Measurements from ENCODE around the gene LRCH1. TPM values are rescaled to one million over a fixed set of nuclear protein-coding genes. Genes with fewer than 3 reads are reported as not detected.

LRCH1 gene
- total and polyA plus RNA-seq, 2 experiments from 2014 or later = 4.7 to 5.0 TPM

DNA sequence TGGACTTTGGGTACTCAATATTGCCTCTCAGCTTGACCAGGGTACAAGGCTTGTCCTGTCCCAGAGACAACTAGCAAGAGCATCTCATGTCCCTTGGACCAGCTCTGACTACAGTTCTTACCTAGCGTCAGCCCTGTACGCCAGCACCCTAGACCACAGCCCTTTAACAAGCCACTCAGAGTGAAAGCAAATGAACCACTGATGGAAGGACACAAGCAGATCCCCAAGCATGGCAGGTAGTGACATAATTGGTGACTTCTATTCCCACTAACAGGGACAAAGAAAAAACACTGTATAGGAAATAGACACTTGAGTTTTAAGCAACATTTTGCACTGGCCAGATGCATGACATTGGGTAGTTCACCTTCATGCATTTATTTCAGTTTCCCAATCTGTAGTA lies 8.8 kb upstream of the LRCH1 start:
- Histone ChIP-seq H3K79me2 (ENCODE audit: insufficient read depth) (no peaks in the 10 kb centered on the region), H3K9me2 (ENCODE audit: insufficient read depth) (no peaks in the 10 kb centered on the region), H3K9me3 (ENCODE audit: low read depth) (no peaks in the 10 kb centered on the region), H3F3A (ENCODE audit: insufficient read depth) (no peaks in the 10 kb centered on the region), H3K27ac (no peak overlapping the region), H4K20me1 (ENCODE audit: insufficient read depth) (no peaks in the 10 kb centered on the region), H3K36me3 (ENCODE audit: low read depth) (no peaks in the 10 kb centered on the region), H3K4me3 (no peak overlapping the region), H3K27me3 (replicated peaks; ENCODE audit: insufficient read depth) (no peaks in the 10 kb centered on the region), H3K4me1 (ENCODE audit: insufficient read depth) (no peaks in the 10 kb centered on the region), H3K4me2 (ENCODE audit: unreplicated experiment) (no peak overlapping the region), H2AFZ (no peak overlapping the region), H3K9ac (no peak overlapping the region)
- DNase-seq = no peak
- in situ Hi-C loops (cut with MboI) = no loop called here
- TF ChIP-seq EZH2 (IDR thresholded peaks at IDR 0.05; ENCODE audit: insufficient read depth, poor library complexity, severe bottlenecking) (no peak), EZH2phosphoT487 (IDR thresholded peaks at IDR 0.05; ENCODE audit: insufficient read depth, low read depth) (no peak)
- WGBS, 2 experiments (ENCODE audit: low coverage in 1 of 2, low lambda C conversion rate in 2 of 2, missing lambda C conversion rate in 2 of 2) = 94 to 100% methylated on average over 2 of the region's 2 CpGs

DNA sequence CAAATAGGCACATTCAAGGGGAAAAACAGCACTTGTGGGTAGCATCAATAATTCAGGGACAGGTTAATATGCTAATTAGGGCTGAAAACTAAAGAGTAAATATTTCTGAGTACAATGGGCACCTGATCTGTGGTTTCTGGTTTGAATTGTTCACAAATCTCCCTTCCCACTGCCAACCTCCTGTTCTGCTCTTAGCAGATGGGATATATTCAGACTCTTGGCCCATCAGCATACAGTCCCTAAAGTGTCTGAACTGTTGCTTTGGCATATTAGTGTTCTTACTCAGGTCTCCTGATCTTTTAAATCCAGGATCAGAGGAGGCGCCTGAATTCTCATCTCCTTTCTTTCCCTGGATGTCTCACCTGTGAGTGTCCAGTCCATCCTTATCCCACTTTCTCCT lies 8.2 kb upstream of the LRCH1 start:
- Histone ChIP-seq H3K4me2 (ENCODE audit: unreplicated experiment) (no peak overlapping the region), H3F3A (ENCODE audit: insufficient read depth) (no peaks in the 10 kb centered on the region), H3K9me3 (ENCODE audit: low read depth) (no peaks in the 10 kb centered on the region), H3K9me2 (ENCODE audit: insufficient read depth) (no peaks in the 10 kb centered on the region), H4K20me1 (ENCODE audit: insufficient read depth) (no peaks in the 10 kb centered on the region), H3K4me1 (ENCODE audit: insufficient read depth) (no peaks in the 10 kb centered on the region), H3K79me2 (ENCODE audit: insufficient read depth) (no peaks in the 10 kb centered on the region), H3K27ac (no peak overlapping the region), H3K4me3 (no peak overlapping the region), H3K36me3 (ENCODE audit: low read depth) (no peaks in the 10 kb centered on the region), H3K27me3 (replicated peaks; ENCODE audit: insufficient read depth) (no peaks in the 10 kb centered on the region), H2AFZ (no peak overlapping the region), H3K9ac (no peak overlapping the region)
- in situ Hi-C loops (cut with MboI) = no loop called here
- TF ChIP-seq EZH2phosphoT487 (IDR thresholded peaks at IDR 0.05; ENCODE audit: insufficient read depth, low read depth) = no peak
- no peak for TF ChIP-seq EZH2 (IDR thresholded peaks at IDR 0.05; ENCODE audit: insufficient read depth, poor library complexity, severe bottlenecking)
- DNase-seq = no peak
- WGBS, 2 experiments (ENCODE audit: low coverage in 1 of 2, low lambda C conversion rate in 2 of 2, missing lambda C conversion rate in 2 of 2) = 93 to 100% methylated on average over 1 of the region's 1 CpG

DNA sequence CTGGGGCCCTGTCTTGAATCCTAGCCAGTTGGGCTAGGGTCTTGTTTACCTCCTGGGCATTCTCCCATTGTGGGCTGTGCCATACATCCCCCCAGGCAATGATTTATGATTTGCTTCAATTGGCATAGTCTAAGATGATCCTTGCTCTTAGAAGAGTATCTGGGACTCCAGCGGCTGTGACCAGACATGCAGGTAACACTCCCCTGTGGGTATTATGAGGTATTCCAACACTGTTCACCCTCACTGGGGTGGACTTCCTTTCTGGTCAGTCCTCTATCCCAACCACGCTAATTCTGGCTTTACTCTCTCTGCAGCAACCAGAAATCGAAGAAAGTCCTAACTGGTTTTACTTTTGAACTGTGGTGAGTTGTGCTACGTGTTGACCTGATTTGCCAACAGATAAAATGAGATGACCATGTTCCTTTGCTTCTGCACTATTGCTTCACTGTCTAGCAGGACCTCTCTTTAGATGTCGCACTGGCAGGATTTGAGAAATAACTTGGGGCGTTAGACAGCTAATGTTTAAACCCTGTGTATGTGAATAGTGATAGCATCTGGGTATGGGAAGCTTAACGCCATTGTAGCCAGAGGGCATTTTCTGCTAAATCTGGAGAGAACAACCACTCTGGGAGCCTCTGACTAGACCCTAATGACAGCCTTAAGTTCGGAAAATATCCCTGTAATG lies 6.7 kb upstream of the LRCH1 start:
- Histone ChIP-seq H3K79me2 (ENCODE audit: insufficient read depth) (no peaks in the 10 kb centered on the region), H4K20me1 (ENCODE audit: insufficient read depth) (no peaks in the 10 kb centered on the region), H3K9ac (no peak overlapping the region), H3K4me2 (ENCODE audit: unreplicated experiment) (no peak overlapping the region), H3K4me3 (no peak overlapping the region), H3K4me1 (ENCODE audit: insufficient read depth) (no peaks in the 10 kb centered on the region), H2AFZ (no peak overlapping the region), H3K9me2 (ENCODE audit: insufficient read depth) (no peaks in the 10 kb centered on the region), H3K36me3 (ENCODE audit: low read depth) (no peaks in the 10 kb centered on the region), H3F3A (ENCODE audit: insufficient read depth) (no peaks in the 10 kb centered on the region), H3K27me3 (replicated peaks; ENCODE audit: insufficient read depth) (no peaks in the 10 kb centered on the region), H3K27ac (no peak overlapping the region), H3K9me3 (ENCODE audit: low read depth) (no peaks in the 10 kb centered on the region)
- TF ChIP-seq EZH2 (IDR thresholded peaks at IDR 0.05; ENCODE audit: insufficient read depth, poor library complexity, severe bottlenecking) (no peak), EZH2phosphoT487 (IDR thresholded peaks at IDR 0.05; ENCODE audit: insufficient read depth, low read depth) (no peak)
- in situ Hi-C loops (cut with MboI) = no loop called here
- no peak for DNase-seq
- 78 to 81% methylated on average over 8 of the region's 8 CpGs for WGBS, 2 experiments (ENCODE audit: low coverage in 1 of 2, low lambda C conversion rate in 2 of 2, missing lambda C conversion rate in 2 of 2)

- H3K9me3 ChIP-seq (ENCODE audit: low read depth) = no peaks in the 10 kb centered on the region
- no peak for DNase-seq
- no peaks in the 10 kb centered on the region for H3K36me3 ChIP-seq (ENCODE audit: low read depth)
- in situ Hi-C loops (cut with MboI) = loop anchor here (10.0 kb wide), 1 partner anchor 164 kb away; no protein-coding TSS in a partner anchor
- H4K20me1 ChIP-seq (ENCODE audit: insufficient read depth) = no peaks in the 10 kb centered on the region; the same call in 1 of the 2 replicates
- H3K27me3 ChIP-seq (replicated peaks; ENCODE audit: insufficient read depth) = no peaks in the 10 kb centered on the region
- peaks cover 20% of the 10 kb centered on the region for H3F3A ChIP-seq (ENCODE audit: insufficient read depth)
- TF ChIP-seq EZH2 (IDR thresholded peaks at IDR 0.05; ENCODE audit: insufficient read depth, poor library complexity, severe bottlenecking) (no peak), EZH2phosphoT487 (IDR thresholded peaks at IDR 0.05; ENCODE audit: insufficient read depth, low read depth) (no peak)
- no peak overlapping the region for H3K4me2 ChIP-seq (ENCODE audit: unreplicated experiment)
- H3K9ac ChIP-seq = no peak overlapping the region
- no peaks in the 10 kb centered on the region for H3K9me2 ChIP-seq (ENCODE audit: insufficient read depth)
- H2AFZ ChIP-seq = no peak overlapping the region
- H3K4me1 ChIP-seq (ENCODE audit: insufficient read depth) = peaks cover 16% of the 10 kb centered on the region
- peaks cover 23% of the 10 kb centered on the region for H3K79me2 ChIP-seq (ENCODE audit: insufficient read depth)
- WGBS, 2 experiments (ENCODE audit: low coverage in 1 of 2, low lambda C conversion rate in 2 of 2, missing lambda C conversion rate in 2 of 2) = 85 to 93% methylated on average over 2 of the region's 2 CpGs
- no peak overlapping the region for H3K27ac ChIP-seq
- no peak overlapping the region for H3K4me3 ChIP-seq
Observed at GRCh38 chr13:46550822-46551221, 2.1 kb upstream of the LRCH1 start.
